ENCODE results near the gene KLHL35.

Gene KLHL35

GRCh38 chr11:75468534-75469340 lies 35.7 kb upstream of the KLHL35 start:
- peak; percentile 29 for DNase-seq

GRCh38 chr11:75467881-75468280 lies 34.9 kb upstream of the KLHL35 start:
- DNase-seq, result no peak

GRCh38 chr11:75467311-75467710 lies 34.3 kb upstream of the KLHL35 start:
- DNase-seq, result no peak

- DNase-seq, result peak; percentile 17
Measured at GRCh38 chr11:75465701-75466531, 32.9 kb upstream of the KLHL35 start.

- DNase-seq, result no peak
Measured at GRCh38 chr11:75463106-75463774, 30.2 kb upstream of the KLHL35 start.

- no peak for DNase-seq
Measured at GRCh38 chr11:75462117-75462653, 29.2 kb upstream of the KLHL35 start.

- DNase-seq, result no peak
Measured at GRCh38 chr11:75461151-75461550, 28.1 kb upstream of the KLHL35 start.

- no peak for DNase-seq
Measured at GRCh38 chr11:75456596-75457183, 23.7 kb upstream of the KLHL35 start.

GRCh38 chr11:75454987-75455386 lies 22.0 kb upstream of the KLHL35 start:
- DNase-seq, result no peak

- DNase-seq, result no peak
Measured at GRCh38 chr11:75453916-75454655, 21.1 kb upstream of the KLHL35 start.

GRCh38 chr11:75450826-75451821 lies 18.1 kb upstream of the KLHL35 start:
- DNase-seq, result no peak

GRCh38 chr11:75450236-75450635 lies 17.2 kb upstream of the KLHL35 start:
- no peak for DNase-seq

GRCh38 chr11:75449776-75450175 lies 16.8 kb upstream of the KLHL35 start:
- no peak for DNase-seq

- no peak for DNase-seq
Measured at GRCh38 chr11:75449271-75449670, 16.3 kb upstream of the KLHL35 start.

GRCh38 chr11:75447415-75447814 lies 14.4 kb upstream of the KLHL35 start:
- no peak for DNase-seq

- peak; percentile 37 for DNase-seq
Measured at GRCh38 chr11:75445315-75445953, 12.4 kb upstream of the KLHL35 start.

- DNase-seq, result no peak
Measured at GRCh38 chr11:75443043-75443442, 10.0 kb upstream of the KLHL35 start.

GRCh38 chr11:75442161-75442885 lies 9.3 kb upstream of the KLHL35 start:
- DNase-seq, result no peak

GRCh38 chr11:75441804-75442132 lies 8.8 kb upstream of the KLHL35 start:
- no peak for DNase-seq
